Measurements from ENCODE around the gene DNER. TPM values are rescaled to one million over a fixed set of nuclear protein-coding genes. Genes with fewer than 3 reads are reported as not detected.

Gene DNER
- total and polyA plus RNA-seq, 7 donors = 0.10 to 0.87 (median 0.35) TPM; not detected in 1

DNA sequence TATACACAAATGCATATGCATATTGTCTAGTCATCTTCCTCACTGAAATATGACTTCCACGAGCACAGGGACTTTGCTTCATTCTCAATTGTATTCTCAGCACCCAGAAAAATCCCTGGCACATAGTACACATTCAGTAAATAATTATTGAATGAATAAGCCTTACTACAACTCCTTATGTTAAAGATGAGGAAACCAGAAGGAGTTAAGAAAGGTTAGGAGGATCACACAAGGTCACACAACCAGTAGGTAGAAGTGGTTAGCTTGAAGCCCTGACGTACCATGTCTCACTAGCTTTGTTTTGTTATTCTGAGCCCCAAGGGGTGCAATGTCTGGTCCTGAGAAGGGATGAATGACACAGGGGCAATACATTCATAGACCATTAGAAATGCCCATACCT is 222.3 kb downstream of the DNER start:
- Histone ChIP-seq H3K9me3 (no peaks in the 10 kb centered on the region), H3K27me3 (ENCODE audit: insufficient read depth in 3 of 3, low read length in 2 of 3) (no peaks in the 10 kb centered on the region), H3K27ac (no peak overlapping the region), H3K4me1 (no peaks in the 10 kb centered on the region), H3K4me3 (no peak overlapping the region), H3K36me3 (ENCODE audit: insufficient read depth in 1 of 2, low read depth in 1 of 2) (no peaks in the 10 kb centered on the region)
- ATAC-seq (no peak), DNase-seq (no peak)
- TF ChIP-seq CTCF (IDR thresholded peaks at IDR 0.05) = no peak
- 67 to 76% (median 75%) methylated on average over 2 of the region's 2 CpGs for WGBS, 3 donors
- intact Hi-C loops (cut with DNase I) = no loop called here

DNA sequence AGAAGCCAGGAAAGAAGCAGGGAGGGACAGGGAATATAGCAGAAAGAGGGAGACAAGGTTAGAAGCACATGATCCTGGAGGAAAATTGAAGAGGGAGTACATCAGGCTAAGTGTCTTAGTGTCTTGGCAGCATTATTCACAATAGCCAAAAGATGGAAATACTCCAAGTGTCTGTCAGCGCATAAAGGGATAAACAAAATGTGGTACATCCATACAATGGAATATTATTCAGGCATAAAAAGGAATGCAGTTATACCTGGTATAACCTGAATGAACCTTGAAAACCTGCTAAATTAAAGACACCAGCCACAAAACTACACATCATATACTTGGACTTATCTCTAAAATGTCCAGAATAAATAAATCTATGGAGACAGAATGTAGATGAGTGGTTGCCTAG is 224.2 kb downstream of the DNER start:
- 92 to 96% (median 95%) methylated on average over 1 of the region's 1 CpG for WGBS, 3 donors

DNA sequence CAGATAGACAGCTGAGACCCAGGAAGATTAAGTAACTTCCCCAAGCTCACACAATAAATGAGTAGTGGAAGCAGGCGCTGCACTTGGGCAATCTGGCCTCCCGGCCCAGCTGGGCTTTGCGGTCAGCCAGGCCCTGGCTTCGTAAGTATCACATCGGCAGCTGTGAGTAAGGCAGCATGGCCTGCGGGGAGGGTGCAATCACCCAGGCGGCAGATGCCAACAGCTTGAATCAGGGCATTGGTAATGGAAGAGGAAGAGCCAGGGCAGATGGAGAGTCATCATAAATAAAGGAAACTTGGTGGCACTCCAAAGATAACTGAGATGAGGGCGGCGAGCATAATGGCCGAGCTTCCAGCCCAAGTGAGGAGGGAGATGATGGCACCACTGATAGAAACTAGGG is 225.3 kb downstream of the DNER start:
- H3K36me3 ChIP-seq (ENCODE audit: insufficient read depth in 1 of 2, low read depth in 1 of 2) = no peaks in the 10 kb centered on the region
- DNase-seq = peak in 1 of 2 donors; percentile 27
- intact Hi-C loops (cut with DNase I) = no loop called here
- 79 to 84% (median 81%) methylated on average over 10 of the region's 10 CpGs for WGBS, 3 donors
- H3K27ac ChIP-seq = no peak overlapping the region
- H3K9me3 ChIP-seq = no peaks in the 10 kb centered on the region
- no peak overlapping the region for H3K4me3 ChIP-seq
- H3K27me3 ChIP-seq (ENCODE audit: insufficient read depth in 3 of 3, low read length in 2 of 3) = no peaks in the 10 kb centered on the region
- ATAC-seq = peak in 1 of 4 donors; percentile 74
- TF ChIP-seq CTCF (IDR thresholded peaks at IDR 0.05) = no peak
- no peaks in the 10 kb centered on the region for H3K4me1 ChIP-seq

More for the DNA sequence above, 224.2 kb downstream of the DNER start:
- Histone ChIP-seq H3K4me1 (no peaks in the 10 kb centered on the region), H3K27me3 (ENCODE audit: insufficient read depth in 3 of 3, low read length in 2 of 3) (no peaks in the 10 kb centered on the region), H3K36me3 (ENCODE audit: insufficient read depth in 1 of 2, low read depth in 1 of 2) (no peaks in the 10 kb centered on the region), H3K4me3 (no peak overlapping the region), H3K27ac (no peak overlapping the region), H3K9me3 (no peaks in the 10 kb centered on the region)
- intact Hi-C loops (cut with DNase I) = no loop called here
- TF ChIP-seq CTCF (IDR thresholded peaks at IDR 0.05) = no peak
- no peak for DNase-seq
- ATAC-seq = no peak

DNA sequence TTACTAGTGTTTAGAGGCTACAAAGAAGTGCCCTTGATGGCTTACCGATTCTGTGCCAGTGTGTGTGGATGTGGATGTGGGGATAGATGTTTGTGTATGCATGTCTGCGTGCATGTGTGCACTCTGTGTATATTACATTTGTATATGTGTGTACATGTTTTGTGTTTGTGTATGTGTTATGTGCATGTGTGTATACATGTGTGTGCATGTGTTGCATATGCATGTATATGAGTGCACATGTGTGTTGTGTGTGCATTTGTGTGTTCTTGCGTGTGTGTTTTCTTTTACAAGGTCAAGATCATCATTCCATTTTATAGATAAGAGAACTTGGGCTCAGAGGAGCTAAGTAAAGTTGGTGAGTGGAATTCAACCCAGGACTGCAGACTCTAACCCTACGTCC is 226.1 kb downstream of the DNER start:
- DNase-seq (no peak), ATAC-seq (no peak)
- H3K9me3 ChIP-seq = no peaks in the 10 kb centered on the region
- intact Hi-C loops (cut with DNase I) = no loop called here
- WGBS, 3 donors = 89 to 94% (median 90%) methylated on average over 4 of the region's 4 CpGs
- H3K4me3 ChIP-seq = no peak overlapping the region
- no peaks in the 10 kb centered on the region for H3K27me3 ChIP-seq (ENCODE audit: insufficient read depth in 3 of 3, low read length in 2 of 3)
- H3K4me1 ChIP-seq = no peaks in the 10 kb centered on the region
- TF ChIP-seq CTCF (IDR thresholded peaks at IDR 0.05) = no peak
- no peak overlapping the region for H3K27ac ChIP-seq
- H3K36me3 ChIP-seq (ENCODE audit: insufficient read depth in 1 of 2, low read depth in 1 of 2) = no peaks in the 10 kb centered on the region

DNA sequence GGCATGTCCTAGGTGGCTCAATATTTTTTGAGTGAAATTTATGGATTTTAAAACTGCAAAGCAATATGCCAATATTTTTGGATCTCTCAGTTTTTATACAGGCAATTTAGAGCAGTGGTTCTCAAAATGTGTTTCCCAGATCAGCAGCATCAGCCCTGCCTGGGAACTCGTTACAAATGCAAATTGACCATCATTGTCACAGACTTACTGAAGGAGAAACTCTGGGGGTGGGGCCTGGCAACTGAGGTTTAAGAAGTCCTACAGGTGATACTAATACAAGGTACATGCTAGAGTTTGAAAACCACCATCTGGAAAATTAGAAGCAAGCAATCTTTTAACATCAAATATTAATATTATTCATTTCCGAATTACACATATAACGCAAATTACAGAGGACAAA is 227.7 kb downstream of the DNER start:
- Histone ChIP-seq H3K9me3 (no peaks in the 10 kb centered on the region), H3K27me3 (ENCODE audit: insufficient read depth in 3 of 3, low read length in 2 of 3) (no peaks in the 10 kb centered on the region), H3K36me3 (ENCODE audit: insufficient read depth in 1 of 2, low read depth in 1 of 2) (no peaks in the 10 kb centered on the region), H3K4me3 (no peak overlapping the region), H3K27ac (no peak overlapping the region), H3K4me1 (no peaks in the 10 kb centered on the region)
- 78 to 90% (median 82%) methylated on average over 3 of the region's 3 CpGs for WGBS, 3 donors
- ATAC-seq (no peak), DNase-seq (no peak)
- no peak for TF ChIP-seq CTCF (IDR thresholded peaks at IDR 0.05)
- intact Hi-C loops (cut with DNase I) = no loop called here

Measured in psoas muscle (tissue), 8 donors.